Liver (tissue), 3 donors: ENCODE results near the gene FAM193A.

Experiments used
- CTCF ChIP-seq: fragments of 150-350 bp; IDR thresholded peaks from 2 replicates; pipeline ENCODE4 v1.5.1; 2017; ENCODE audit warnings: improper control_type of control experiment, low read depth, low read length; ENCODE audit not compliant: missing input control
- EGR1 ChIP-seq, 2 donors: IDR thresholded peaks; 2 replicates each; pipeline ENCODE4 v1.6.1; 2016 to 2018; ENCODE audit warnings: antibody characterized with exemption in 2 of 2, low read depth in 2 of 2
- GABPA ChIP-seq, 2 donors: IDR thresholded peaks in 1 of 2; conservative IDR thresholded peaks in 1 of 2; 2 replicates each; pipeline ENCODE4 v1.6.1; 2016; ENCODE audit warnings: antibody characterized with exemption in 2 of 2, mild to moderate bottlenecking in 1 of 2, moderate library complexity in 1 of 2
- JUND ChIP-seq, 2 donors: IDR thresholded peaks; 2 replicates each; pipeline ENCODE4 v1.6.1; 2016; ENCODE audit warnings: antibody characterized with exemption in 2 of 2
- MAX ChIP-seq: IDR thresholded peaks from 2 replicates; pipeline ENCODE4 v1.6.1; 2016; ENCODE audit warnings: antibody characterized with exemption
- NR2F2 ChIP-seq: IDR thresholded peaks from 2 replicates; pipeline ENCODE4 v1.6.1; 2016; ENCODE audit warnings: antibody characterized with exemption
- RXRA ChIP-seq, 2 donors: IDR thresholded peaks; 2 replicates each; pipeline ENCODE4 v1.6.1; 2017 to 2018; ENCODE audit warnings: antibody characterized with exemption in 2 of 2, mild to moderate bottlenecking in 1 of 2
- SP1 ChIP-seq: IDR thresholded peaks from 2 replicates; pipeline ENCODE4 v1.6.1; 2018; ENCODE audit warnings: antibody characterized with exemption, mild to moderate bottlenecking
- TAF1 ChIP-seq: conservative IDR thresholded peaks from 2 replicates; pipeline ENCODE4 v1.6.1; 2016; ENCODE audit warnings: antibody characterized with exemption, mild to moderate bottlenecking
- YY1 ChIP-seq: IDR thresholded peaks from 2 replicates; pipeline ENCODE4 v1.6.1; 2016; ENCODE audit warnings: antibody characterized with exemption, mild to moderate bottlenecking
- TF ChIP-seq, protein P1 (sequence below): IDR thresholded peaks from 2 replicates; pipeline ENCODE4 v1.6.1; 2016; ENCODE audit warnings: antibody characterized with exemption, mild to moderate bottlenecking
- donor health status: healthy.
- donor health status: healthy.

GRCh38 chr4:2558301-2558700, 21.9 kb downstream of the FAM193A start:
- TF ChIP-seq RXRA (IDR thresholded peaks at IDR 0.05), result no peak
- no peak for TF ChIP-seq CTCF
- no peak for TF ChIP-seq GABPA (IDR thresholded peaks at IDR 0.05 in 1 of 2, conservative IDR thresholded peaks at IDR 0.05 in 1 of 2)
- TF ChIP-seq EGR1 (IDR thresholded peaks at IDR 0.05; ENCODE audit: low read depth in 2 of 2), result no peak
- no peak for TF ChIP-seq YY1
- no peak for TF ChIP-seq SP1
- no peak for TF ChIP-seq TAF1
- TF ChIP-seq, protein P1, sequence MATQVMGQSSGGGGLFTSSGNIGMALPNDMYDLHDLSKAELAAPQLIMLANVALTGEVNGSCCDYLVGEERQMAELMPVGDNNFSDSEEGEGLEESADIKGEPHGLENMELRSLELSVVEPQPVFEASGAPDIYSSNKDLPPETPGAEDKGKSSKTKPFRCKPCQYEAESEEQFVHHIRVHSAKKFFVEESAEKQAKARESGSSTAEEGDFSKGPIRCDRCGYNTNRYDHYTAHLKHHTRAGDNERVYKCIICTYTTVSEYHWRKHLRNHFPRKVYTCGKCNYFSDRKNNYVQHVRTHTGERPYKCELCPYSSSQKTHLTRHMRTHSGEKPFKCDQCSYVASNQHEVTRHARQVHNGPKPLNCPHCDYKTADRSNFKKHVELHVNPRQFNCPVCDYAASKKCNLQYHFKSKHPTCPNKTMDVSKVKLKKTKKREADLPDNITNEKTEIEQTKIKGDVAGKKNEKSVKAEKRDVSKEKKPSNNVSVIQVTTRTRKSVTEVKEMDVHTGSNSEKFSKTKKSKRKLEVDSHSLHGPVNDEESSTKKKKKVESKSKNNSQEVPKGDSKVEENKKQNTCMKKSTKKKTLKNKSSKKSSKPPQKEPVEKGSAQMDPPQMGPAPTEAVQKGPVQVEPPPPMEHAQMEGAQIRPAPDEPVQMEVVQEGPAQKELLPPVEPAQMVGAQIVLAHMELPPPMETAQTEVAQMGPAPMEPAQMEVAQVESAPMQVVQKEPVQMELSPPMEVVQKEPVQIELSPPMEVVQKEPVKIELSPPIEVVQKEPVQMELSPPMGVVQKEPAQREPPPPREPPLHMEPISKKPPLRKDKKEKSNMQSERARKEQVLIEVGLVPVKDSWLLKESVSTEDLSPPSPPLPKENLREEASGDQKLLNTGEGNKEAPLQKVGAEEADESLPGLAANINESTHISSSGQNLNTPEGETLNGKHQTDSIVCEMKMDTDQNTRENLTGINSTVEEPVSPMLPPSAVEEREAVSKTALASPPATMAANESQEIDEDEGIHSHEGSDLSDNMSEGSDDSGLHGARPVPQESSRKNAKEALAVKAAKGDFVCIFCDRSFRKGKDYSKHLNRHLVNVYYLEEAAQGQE, result no peak
- no peak for TF ChIP-seq MAX
- TF ChIP-seq NR2F2, result no peak
- TF ChIP-seq JUND (IDR thresholded peaks at IDR 0.05), result no peak
